Smooth muscle cell (in vitro differentiated cells): ENCODE data around the gene P2RY14. TPM values are rescaled to one million over a fixed set of nuclear protein-coding genes. Genes with fewer than 3 reads are reported as not detected.

Experiments used
- DNase-seq: peaks from one replicate; lab custom pipeline; 2025; ENCODE audit not compliant: unreplicated experiment; lab: John Stamatoyannopoulos, UW
- H2AFZ ChIP-seq: fragments of 200-600 bp; sonication (generic); 2 replicates; pipeline ENCODE4 v1.6.0; 2016; ENCODE audit warnings: antibody characterized with exemption, low read depth, mild to moderate bottlenecking
- H3F3A ChIP-seq: fragments of 200-600 bp; sonication (generic); 2 replicates; pipeline ENCODE4 v1.6.0; 2017; ENCODE audit warnings: antibody characterized with exemption, low read depth
- H3K27ac ChIP-seq: fragments of 200-600 bp; sonication (generic); 2 replicates; pipeline ENCODE4 v1.5.1; 2016; ENCODE audit warnings: low read depth, mild to moderate bottlenecking
- H3K27me3 ChIP-seq: fragments of 200-600 bp; sonication (generic); 2 replicates; pipeline ENCODE4 v1.6.1; 2016; ENCODE audit warnings: low read depth, mild to moderate bottlenecking
- H3K36me3 ChIP-seq: fragments of 200-600 bp; sonication (generic); 2 replicates; pipeline ENCODE4 v1.5.1; 2016; ENCODE audit warnings: low read depth
- H3K4me1 ChIP-seq: fragments of 200-600 bp; sonication (generic); 2 replicates; pipeline ENCODE4 v1.5.1; 2016; ENCODE audit warnings: low read depth
- H3K4me2 ChIP-seq: fragments of 200-600 bp; sonication (generic); 2 replicates; pipeline ENCODE4 v1.6.0; 2016; ENCODE audit warnings: mild to moderate bottlenecking
- H3K4me3 ChIP-seq: fragments of 200-600 bp; sonication (generic); 2 replicates; pipeline ENCODE4 v1.5.1; 2016; ENCODE audit warnings: mild to moderate bottlenecking
- H3K79me2 ChIP-seq: fragments of 200-600 bp; sonication (generic); 2 replicates; pipeline ENCODE4 v1.6.0; 2016; ENCODE audit warnings: low read depth, mild to moderate bottlenecking
- H3K9ac ChIP-seq: fragments of 200-600 bp; sonication (generic); 2 replicates; pipeline ENCODE4 v1.6.0; 2016; ENCODE audit warnings: low read depth
- H3K9me3 ChIP-seq: fragments of 200-600 bp; sonication (generic); replicated peaks from 2 replicates; pipeline ENCODE4 v1.5.1; 2016; ENCODE audit warnings: low read depth
- H4K20me1 ChIP-seq: fragments of 200-600 bp; sonication (generic); 2 replicates; pipeline ENCODE4 v1.6.0; 2016; ENCODE audit warnings: low read depth
- CTCF ChIP-seq: fragments of 200-600 bp; sonication (generic); IDR thresholded peaks from 2 replicates; pipeline ENCODE4 v1.5.1; 2017; ENCODE audit warnings: borderline replicate concordance, mild to moderate bottlenecking, antibody characterized with exemption; ENCODE audit not compliant: insufficient read depth, poor library complexity, severe bottlenecking
- WGBS: methylation state at CpG from one replicate; pipeline ENCODE4 v1.1.7; 2016; ENCODE audit warnings: low lambda C conversion rate; 5-methylcytosine and 5-hydroxymethylcytosine counted together
- polyA plus RNA-seq: library from polyadenylated mRNA; unstranded; fragments of >200 nt; fragmentation: Nextera tagmentation; extraction: Ambion mirVana; gene quantifications from 2 replicates; pipeline ENCODE4 v1.2.1, GENCODE V29; 2016
- total RNA-seq: library from RNA; depleted of rRNA; stranded (reverse); fragments of >200 nt; gene quantifications from 2 replicates; pipeline ENCODE4 v1.2.3, GENCODE V29; 2014

P2RY14 gene
- total and polyA plus RNA-seq, 2 experiments from 2014 or later = not detected

GRCh38 chr3:151201051-151201730 lies 77.2 kb downstream of the P2RY14 start:
- Histone ChIP-seq H3F3A (no peaks in the 10 kb centered on the region), H3K27me3 (no peaks in the 10 kb centered on the region), H3K9ac (no peak overlapping the region), H3K79me2 (no peaks in the 10 kb centered on the region), H3K9me3 (no peaks in the 10 kb centered on the region), H3K4me3 (no peak overlapping the region), H2AFZ (no peak overlapping the region), H3K4me1 (no peaks in the 10 kb centered on the region), H3K27ac (no peak overlapping the region), H3K36me3 (no peaks in the 10 kb centered on the region), H3K4me2 (no peak overlapping the region), H4K20me1 (no peaks in the 10 kb centered on the region)
- no peak for TF ChIP-seq CTCF
- 97% methylated on average over 7 of the region's 7 CpGs for WGBS
- DNase-seq = no peak

GRCh38 chr3:151200586-151200985 lies 77.8 kb downstream of the P2RY14 start:
- Histone ChIP-seq H3K36me3 (no peaks in the 10 kb centered on the region), H3F3A (no peaks in the 10 kb centered on the region), H3K79me2 (no peaks in the 10 kb centered on the region), H3K4me1 (no peaks in the 10 kb centered on the region), H3K4me3 (no peak overlapping the region), H4K20me1 (no peaks in the 10 kb centered on the region), H3K27ac (no peak overlapping the region), H3K27me3 (no peaks in the 10 kb centered on the region), H3K4me2 (no peak overlapping the region), H3K9ac (no peak overlapping the region), H2AFZ (no peak overlapping the region), H3K9me3 (no peaks in the 10 kb centered on the region)
- no peak for TF ChIP-seq CTCF
- no peak for DNase-seq
- WGBS = 94% methylated on average over 2 of the region's 2 CpGs

- H3K79me2 ChIP-seq = no peaks in the 10 kb centered on the region
- 57% methylated on average over 4 of the region's 4 CpGs for WGBS
- no peak overlapping the region for H3K4me2 ChIP-seq
- DNase-seq = no peak
- TF ChIP-seq CTCF = no peak
- no peak overlapping the region for H3K4me3 ChIP-seq
- H3K36me3 ChIP-seq = no peaks in the 10 kb centered on the region
- H3K9ac ChIP-seq = no peak overlapping the region
- no peak overlapping the region for H2AFZ ChIP-seq
- no peak overlapping the region for H3K27ac ChIP-seq
- no peaks in the 10 kb centered on the region for H3K4me1 ChIP-seq
- no peaks in the 10 kb centered on the region for H3K27me3 ChIP-seq
- no peaks in the 10 kb centered on the region for H4K20me1 ChIP-seq
- no peaks in the 10 kb centered on the region for H3F3A ChIP-seq
- H3K9me3 ChIP-seq = no peaks in the 10 kb centered on the region
Measured at GRCh38 chr3:151199554-151200438, 78.5 kb downstream of the P2RY14 start.
